ENCODE measurements around the gene USP51.
"Not testable (repeated sequence)": the region's sequence is repeated elsewhere in the genome, so short reads cannot be mapped to it uniquely, and the experiment has no call there.

DNA sequence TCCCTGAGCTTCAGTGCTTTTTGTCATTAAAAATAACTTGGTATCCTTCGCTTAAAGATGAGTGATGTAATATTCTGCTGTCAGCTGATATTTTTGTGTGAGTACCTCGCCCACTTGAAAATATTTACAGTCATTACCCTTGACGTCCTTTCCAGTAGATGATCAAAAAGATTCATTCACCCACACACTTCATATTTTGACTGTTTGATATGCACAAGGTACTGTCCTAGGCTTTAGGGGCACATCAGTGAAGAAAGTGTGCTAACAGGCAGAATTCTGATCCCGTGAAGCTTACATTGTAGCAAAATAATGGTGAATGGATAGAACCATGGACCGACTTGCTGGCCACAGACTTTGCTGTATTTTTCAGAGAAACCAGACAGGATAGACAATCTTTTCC is 18.1 kb upstream of the USP51 start:
- not testable (repeated sequence) for TF ChIP-seq POLR2A, EP300, POLR2AphosphoS5 (IDR thresholded peaks at IDR 0.05)
- TF ChIP-seq, protein P1, sequence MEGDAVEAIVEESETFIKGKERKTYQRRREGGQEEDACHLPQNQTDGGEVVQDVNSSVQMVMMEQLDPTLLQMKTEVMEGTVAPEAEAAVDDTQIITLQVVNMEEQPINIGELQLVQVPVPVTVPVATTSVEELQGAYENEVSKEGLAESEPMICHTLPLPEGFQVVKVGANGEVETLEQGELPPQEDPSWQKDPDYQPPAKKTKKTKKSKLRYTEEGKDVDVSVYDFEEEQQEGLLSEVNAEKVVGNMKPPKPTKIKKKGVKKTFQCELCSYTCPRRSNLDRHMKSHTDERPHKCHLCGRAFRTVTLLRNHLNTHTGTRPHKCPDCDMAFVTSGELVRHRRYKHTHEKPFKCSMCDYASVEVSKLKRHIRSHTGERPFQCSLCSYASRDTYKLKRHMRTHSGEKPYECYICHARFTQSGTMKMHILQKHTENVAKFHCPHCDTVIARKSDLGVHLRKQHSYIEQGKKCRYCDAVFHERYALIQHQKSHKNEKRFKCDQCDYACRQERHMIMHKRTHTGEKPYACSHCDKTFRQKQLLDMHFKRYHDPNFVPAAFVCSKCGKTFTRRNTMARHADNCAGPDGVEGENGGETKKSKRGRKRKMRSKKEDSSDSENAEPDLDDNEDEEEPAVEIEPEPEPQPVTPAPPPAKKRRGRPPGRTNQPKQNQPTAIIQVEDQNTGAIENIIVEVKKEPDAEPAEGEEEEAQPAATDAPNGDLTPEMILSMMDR (IDR thresholded peaks at IDR 0.05), result not testable (repeated sequence)
